Activated CD8-positive, alpha-beta memory T cell treated with anti-CD3 and anti-CD28 coated beads, Interleukin-2, amount 50 U/mL, for 48 hours (primary cell): ENCODE measurements around the gene LSAMP.
"Not testable (repeated sequence)": the region's sequence is repeated elsewhere in the genome, so short reads cannot be mapped to it uniquely, and the experiment has no call there.

Experiments used
- DNase-seq: peaks from one replicate; pipeline ENCODE4 v3.0.0-alpha.2; 2020

The LSAMP gene

DNA sequence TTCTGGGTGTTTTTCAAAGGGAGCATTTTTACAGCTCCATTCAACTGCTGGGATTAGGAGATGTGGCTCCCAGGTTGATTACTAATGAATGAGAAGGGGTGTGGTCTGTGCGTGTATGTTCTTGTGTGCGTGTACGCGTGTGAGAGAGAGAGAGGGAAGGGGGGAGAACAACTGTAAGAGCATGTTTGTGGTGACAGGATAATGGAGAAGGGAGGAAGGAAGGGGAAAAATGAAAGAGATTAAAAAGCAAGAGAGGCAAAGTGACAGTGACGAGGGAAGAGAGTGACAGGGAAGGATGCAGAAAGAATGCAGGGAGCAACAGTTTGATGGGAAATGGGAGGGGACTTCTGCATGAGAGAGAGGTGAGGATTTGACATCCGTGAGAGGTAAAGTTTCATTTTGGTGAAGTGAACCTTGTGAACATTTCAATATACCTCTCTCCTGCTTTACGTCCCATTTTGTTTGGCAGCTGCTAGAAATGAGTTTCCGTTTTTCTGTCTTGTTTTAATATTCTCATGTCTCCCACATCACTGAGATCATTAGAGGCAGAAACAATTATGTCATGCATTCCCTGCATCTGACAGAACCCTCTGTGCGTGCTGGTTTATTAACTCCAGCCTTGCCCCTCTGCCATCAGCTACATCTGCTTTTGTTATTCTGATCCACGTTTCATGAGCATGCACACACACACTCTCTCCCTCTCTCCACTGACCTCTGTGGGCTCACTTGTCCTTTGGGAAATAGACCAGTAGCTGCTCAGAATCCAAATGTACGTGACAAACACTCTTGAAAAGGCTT lies 660.3 kb downstream of the LSAMP start:
- no peak for DNase-seq

DNA sequence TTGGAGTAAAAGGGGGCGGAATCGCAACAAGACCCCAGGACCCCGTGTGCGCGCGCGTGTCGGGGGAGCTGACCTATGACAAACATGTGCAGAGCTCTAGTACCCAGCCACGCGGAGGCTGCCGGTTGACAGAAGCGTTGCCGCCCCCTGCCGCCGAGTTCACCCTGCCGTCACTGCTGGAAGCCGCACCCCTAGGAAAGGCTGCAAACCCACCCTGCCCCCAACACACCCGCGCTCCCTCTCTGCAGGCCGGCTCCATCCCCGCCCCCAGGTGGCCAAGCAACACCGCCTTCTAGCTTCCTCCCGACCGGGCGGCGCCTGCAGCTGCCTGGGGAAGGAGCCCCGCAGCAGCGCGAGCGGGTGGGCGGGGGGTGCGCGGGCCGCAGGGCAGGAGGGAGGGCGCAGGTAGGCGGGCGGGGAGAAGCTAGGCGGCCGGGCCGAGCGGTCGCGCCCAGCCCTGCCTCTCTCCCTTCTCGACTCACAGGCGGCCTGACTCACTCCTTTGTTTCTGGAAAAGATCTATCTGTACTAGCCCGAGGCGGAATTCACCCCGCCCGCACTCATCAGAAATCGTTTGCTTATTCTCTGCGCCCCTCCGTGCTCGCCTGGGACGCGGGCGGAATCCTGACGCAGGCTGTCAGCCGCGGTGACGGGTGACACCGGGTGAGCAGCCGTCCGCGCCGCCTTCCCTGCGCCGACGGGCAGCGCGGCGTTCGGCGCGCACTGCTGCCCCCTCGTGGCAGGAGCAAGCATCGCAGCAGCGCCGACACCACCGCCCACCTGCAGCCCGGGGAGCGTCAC lies 661.1 kb downstream of the LSAMP start:
- DNase-seq, result peak; percentile 93

DNA sequence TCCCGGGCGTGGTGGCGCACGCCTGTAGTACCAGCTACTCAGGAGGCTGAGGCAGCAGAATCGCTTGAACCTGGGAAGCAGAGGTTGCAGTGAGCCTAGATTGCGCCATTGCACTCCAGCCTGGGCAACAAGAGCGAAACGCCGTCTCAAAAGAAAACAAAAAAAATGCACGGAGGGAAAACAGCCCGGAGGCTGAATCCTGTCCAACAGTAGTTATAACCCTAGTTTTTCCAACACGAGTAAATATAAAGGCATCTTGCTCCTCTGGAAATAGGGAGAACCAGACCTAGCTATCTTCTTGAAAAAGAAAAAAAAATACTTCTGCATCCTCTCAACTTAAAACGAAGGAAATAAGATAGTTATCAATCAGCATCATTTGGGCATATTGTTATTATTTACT lies 661.9 kb downstream of the LSAMP start:
- DNase-seq, result not testable (repeated sequence)

DNA sequence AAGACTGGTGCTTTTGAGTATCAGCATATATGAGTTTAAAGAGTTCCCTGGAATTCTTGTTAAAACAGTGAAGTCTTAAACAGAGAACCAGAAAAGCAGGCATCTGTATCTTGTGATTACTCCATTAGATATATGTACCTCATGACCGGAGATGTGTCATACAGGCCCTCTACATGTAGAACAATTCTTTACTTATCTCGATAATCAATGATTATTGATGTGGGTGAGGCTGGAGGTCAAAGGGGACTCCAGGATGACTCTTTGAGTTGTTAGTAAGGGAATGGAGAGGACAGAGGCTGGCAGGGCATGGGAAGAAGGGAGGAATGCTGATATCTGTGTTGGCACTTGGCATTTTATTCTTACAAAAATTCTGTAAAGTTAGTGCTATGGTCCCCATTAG lies 666.3 kb downstream of the LSAMP start:
- no peak for DNase-seq

DNA sequence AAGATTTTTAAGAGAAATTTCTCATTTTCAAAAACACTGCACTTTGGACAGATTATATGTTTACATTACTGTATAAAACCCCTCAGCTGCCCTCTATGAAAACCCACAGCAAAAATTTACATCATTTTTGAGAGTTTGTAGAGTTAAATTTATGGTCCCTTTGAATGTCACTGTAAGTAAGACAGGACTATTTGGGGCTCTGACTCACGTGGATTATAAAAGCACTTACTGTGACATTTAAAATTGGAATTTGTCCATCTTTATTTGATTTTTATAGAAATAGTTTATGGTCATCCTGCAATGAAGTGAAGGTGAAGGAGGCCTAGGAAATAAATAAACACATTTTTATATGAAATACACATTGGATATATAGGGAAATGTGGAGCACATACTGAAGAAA lies 672.3 kb downstream of the LSAMP start:
- no peak for DNase-seq

DNA sequence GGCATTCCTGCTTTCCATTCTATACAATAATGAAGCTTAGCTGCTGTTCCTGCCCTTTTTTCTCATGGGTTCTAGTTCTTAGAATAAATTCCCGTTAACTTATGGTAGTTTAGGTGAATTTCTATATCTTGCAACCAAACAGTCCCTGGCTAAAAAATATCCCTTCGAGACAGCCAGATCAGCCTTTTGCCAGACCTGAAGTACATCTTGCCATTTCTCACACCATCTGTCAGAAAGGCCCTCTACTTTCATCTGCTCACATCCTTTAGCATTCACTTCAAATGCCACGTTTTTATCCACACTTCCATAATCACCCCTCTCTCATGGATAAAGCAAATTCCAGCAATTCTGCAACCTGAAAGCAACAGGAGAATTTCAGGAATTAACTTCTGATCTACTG lies 676.6 kb downstream of the LSAMP start:
- no peak for DNase-seq

DNA sequence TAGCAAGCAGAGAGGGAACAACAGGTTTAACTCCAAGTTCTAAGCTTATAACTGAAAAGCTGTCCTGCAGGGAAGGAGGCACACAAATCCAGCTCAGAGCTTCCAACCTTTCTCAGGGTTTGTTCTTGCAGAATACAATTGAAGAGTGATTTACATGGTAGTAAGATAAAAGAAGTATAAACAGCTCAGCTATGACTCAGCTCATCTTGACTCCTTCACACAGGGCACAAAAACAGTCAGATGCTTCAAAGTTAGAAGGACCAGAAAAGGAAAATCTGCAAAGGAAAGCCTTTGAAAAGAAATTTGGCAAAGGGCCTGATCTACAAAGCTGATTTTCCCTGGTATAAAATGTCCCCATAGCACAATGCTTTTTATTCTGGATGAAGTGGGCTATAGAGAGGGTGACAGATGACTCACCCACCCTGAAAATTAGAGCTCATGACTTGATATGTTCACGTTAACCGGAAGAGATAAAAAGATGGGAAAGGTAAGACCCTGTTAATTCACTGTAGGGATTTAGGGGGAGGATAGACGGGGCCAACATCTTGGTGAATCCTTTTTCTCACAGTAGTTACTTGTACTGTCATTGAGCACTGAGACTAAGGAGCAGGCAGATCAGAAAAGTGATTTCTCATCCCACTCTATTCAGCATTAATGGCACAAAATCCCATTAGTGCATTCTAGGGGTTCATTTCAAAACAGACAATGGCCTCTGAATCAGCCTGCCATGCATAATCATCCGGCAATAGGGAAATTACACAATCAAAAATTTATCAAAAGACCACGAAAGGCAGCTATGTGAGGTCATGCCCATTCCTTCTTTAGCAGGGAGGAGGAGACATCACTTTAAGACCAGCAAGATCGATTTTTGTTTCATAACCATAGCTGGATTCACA lies 678.5 kb downstream of the LSAMP start:
- DNase-seq, result no peak

DNA sequence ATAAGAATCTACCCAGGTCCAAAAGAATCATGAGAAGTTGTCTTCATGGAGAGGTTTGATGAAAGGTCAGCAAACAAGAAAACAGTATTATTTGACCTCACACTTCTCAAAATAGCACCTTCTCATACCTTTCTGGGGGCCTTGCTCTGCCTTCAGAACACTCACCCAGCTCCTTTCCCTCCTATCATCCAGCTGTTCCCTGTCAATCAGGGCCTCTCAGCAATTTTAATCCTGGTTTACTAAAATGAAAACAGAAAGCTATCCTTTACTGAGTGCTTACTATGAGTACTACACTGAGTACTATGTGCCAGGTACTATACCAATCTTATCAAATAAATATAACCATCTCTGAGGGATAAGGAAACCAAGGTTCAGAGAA lies 683.4 kb downstream of the LSAMP start:
- no peak for DNase-seq

DNA sequence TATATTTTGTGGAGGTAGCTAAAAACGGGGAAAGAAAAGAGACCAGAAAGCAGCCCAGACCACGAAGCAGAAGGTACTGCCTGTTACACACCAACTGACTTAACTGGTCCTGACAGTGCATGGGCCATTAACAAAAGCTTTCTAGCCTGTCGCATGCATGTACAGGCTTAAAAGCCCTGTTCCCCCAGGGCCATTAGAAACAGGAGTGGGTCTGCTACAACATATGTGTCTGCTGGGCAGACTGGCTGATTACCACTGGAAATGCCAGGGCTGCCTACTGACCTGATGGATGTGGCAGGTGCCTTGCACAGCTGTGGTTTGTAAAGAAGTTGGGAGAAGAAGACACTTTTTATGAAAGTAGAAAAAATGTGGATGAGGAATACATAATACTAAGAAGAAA lies 684.6 kb downstream of the LSAMP start:
- no peak for DNase-seq

DNA sequence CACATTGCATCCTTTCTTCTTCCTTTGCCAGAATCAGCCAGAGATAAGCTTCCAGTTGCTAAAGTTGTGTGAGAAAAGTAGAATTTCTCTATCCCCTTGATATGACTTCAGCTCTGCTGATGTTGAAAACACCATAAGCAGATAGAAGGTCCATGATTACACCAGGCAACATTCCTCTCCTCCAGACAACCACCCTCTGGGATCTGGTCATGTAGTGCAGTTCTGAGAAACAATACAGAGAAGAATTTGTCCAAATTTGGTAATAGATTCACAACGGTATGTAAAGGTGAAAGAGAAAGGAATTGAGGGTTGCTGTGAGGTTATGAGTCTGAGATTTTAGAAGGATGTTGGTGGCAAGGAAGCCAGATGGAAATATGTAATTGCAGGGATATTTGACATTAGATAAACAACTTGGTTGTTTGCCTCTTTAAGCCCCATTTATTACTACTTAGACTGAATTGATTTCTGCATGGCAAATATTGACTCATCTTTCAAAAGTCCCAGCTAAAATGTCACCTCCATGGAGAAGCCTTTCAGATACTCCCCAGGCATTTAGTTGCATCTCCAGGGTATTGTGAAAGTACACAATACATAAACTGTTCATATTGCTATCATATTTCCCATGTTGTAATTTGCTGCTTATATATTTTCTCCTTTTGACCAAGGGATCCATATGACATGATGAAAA lies 687.1 kb downstream of the LSAMP start:
- no peak for DNase-seq

DNA sequence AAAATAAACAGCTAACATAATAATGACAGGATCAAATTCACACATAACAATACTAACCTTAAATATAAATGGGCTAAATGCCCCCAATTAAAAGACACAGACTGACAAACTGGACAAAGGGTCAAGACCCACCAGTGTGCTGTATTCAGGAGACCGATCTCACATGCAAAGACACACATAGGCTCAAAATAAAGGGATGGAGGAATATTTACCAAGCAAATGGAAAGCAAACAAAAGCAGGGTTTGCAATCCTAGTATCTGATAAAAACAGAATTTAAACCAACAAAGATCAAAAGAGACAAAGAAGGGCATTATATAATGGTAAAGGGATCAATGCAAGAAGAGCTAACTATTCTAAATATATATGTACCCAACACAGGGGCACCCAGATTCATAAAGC lies 692.3 kb downstream of the LSAMP start:
- DNase-seq, result not testable (repeated sequence)
